ENCODE results near the gene PIP5KL1.

PIP5KL1 gene

GRCh38 chr9:127873223-127873691, 57.3 kb downstream of the PIP5KL1 start:
- DNase-seq (ENCODE audit: low spot score): no peak

- DNase-seq (ENCODE audit: low spot score): no peak
These were observed 58.0 kb downstream of the PIP5KL1 start for GRCh38 chr9:127872369-127873222.

- DNase-seq (ENCODE audit: low spot score): no peak
These were observed 59.0 kb downstream of the PIP5KL1 start for GRCh38 chr9:127871531-127871930.

- no peak for DNase-seq (ENCODE audit: low spot score)
These were observed 59.7 kb downstream of the PIP5KL1 start for GRCh38 chr9:127870887-127871286.

All from CD4-positive, alpha-beta T cell treated with Interleukin-2 at 100 ng/mL for 4 hours (primary cell).